ENCODE results near the gene CRYBG1. TPM values are rescaled to one million over a fixed set of nuclear protein-coding genes. Genes with fewer than 3 reads are reported as not detected.

CRYBG1 gene
- polyA plus RNA-seq, 3 donors, result 22.1 to 30.2 (median 30.0) TPM

DNA sequence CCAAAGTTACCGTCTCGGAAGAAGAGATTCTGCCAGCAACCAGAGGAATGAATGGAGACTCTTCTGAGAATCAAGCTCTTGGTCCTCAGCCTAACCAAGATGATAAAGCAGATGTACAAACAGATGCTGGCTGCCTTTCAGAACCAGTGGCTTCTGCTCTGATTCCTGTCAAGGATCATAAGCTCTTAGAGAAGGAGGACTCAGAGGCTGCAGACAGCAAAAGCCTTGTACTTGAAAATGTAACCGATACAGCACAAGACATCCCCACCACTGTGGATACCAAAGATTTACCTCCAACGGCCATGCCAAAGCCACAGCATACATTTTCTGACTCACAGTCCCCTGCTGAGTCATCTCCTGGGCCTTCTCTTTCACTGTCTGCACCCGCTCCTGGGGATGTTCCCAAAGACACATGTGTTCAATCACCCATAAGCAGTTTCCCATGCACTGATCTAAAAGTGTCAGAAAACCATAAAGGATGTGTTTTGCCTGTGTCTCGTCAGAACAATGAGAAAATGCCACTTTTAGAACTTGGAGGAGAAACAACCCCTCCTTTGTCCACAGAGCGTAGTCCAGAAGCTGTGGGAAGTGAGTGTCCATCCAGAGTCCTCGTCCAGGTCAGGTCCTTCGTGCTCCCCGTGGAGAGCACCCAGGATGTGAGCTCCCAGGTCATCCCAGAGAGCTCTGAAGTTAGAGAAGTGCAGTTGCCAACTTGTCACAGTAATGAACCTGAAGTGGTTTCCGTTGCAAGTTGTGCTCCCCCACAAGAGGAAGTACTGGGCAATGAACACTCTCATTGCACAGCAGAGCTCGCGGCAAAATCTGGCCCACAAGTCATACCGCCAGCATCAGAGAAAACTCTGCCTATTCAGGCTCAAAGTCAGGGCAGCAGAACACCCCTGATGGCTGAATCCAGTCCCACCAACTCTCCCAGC, 159.2 kb downstream of the CRYBG1 start:
- DNase-seq (ENCODE audit: low read depth in 3 of 3, low spot score in 2 of 3), result no peak

DNA sequence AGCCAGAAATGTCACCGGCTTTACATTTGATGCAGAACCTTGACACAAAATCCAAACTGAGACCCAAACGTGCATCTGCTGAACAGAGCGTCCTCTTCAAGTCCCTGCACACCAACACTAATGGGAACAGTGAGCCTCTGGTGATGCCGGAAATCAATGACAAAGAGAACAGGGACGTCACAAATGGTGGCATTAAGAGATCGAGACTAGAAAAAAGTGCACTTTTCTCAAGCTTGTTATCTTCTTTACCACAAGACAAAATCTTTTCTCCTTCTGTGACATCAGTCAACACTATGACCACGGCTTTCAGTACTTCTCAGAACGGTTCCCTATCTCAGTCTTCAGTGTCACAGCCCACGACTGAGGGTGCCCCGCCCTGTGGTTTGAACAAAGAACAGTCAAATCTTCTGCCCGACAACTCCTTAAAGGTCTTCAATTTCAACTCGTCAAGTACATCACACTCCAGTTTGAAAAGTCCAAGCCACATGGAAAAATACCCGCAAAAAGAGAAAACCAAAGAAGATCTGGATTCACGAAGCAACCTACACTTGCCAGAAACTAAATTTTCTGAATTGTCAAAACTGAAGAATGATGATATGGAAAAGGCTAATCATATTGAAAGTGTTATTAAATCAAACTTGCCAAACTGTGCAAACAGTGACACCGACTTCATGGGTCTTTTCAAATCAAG, 160.3 kb downstream of the CRYBG1 start:
- no peak for DNase-seq (ENCODE audit: low read depth in 3 of 3, low spot score in 2 of 3)

DNA sequence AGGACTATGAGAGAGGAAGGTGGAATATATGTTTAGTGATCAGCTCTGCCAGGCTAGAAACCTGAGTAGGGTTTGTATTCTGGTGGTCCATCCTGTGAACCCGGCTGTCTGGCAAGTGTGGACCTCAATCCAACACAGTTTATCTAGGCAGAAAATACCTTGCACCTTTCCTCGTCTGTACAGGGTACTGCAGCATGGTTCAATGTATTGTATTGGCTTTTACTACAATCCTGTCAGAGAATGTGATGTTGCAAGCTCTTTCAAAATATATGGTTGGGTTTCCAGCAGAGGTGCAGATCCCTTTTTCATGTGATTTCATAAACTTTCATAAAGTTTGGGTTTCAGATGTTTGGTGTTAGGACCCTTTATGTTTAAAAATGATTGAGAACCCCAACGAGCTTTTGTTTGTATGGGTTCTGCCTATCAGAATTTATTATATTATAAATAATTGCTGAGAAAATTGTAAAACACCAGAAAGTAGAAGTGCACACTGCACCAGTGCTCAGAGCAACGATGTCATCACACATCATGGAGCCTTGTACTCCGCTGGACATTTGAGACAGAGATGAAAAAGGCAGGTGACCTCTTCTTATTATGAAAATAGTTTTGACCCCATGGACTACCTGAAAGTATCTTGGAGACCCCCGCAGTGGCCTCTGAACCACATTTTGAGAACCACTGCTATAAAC, 162.2 kb downstream of the CRYBG1 start:
- DNase-seq (ENCODE audit: low read depth in 3 of 3, low spot score in 2 of 3), result no peak

DNA sequence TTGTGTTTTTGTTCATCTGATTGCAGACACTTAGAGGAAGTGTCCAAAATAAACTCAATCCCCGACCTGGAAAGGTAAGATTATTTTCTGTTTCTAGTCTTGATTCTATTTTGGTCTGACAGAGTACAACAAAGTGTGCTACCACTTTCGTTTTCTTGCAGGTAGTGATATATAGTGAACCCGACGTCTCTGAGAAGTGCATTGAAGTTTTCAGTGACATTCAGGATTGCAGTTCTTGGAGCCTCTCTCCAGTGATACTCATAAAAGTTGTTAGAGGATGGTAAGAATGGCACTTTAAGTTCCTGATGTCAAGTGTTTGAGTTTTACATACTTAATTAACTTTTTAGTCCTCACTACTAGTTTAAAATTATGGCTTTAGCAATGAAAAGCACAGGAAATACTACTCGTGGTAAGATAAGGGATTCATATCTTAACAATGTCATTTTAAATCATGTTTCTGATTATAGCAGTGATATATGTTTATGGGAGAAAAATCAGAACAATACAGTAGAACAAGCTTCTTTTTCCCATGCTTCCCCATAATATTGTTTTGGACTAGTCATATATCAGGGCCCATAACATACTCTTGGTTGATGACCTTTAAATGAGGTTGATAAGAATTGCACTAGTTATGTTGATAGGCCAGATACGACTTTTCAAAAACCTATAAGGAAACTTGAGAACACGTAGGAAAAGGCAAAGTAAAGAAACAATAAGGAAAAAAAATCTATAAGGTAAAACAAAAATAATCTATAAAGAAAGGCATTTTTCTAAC, 164.8 kb downstream of the CRYBG1 start:
- no peak for DNase-seq (ENCODE audit: low read depth in 3 of 3, low spot score in 2 of 3)

DNA sequence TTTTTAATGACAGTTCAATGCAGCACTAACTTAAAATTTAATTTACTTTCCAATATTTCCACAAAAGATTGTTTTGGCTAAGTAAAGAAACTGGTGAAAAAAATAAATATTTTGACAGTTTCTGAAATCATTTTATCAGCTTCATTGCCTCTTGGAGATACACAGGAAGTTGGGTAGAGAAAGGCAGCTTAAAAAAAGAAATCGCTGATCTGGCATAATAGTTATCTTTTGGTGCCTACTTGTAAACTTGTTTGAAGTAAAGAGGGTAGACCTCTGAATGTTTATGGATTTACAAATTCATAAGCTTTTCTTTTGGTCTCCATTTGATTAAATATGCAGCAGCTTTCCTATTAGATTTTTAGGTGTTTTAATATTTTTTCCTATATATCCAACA, 165.4 kb downstream of the CRYBG1 start:
- no peak for DNase-seq (ENCODE audit: low read depth in 3 of 3, low spot score in 2 of 3)

DNA sequence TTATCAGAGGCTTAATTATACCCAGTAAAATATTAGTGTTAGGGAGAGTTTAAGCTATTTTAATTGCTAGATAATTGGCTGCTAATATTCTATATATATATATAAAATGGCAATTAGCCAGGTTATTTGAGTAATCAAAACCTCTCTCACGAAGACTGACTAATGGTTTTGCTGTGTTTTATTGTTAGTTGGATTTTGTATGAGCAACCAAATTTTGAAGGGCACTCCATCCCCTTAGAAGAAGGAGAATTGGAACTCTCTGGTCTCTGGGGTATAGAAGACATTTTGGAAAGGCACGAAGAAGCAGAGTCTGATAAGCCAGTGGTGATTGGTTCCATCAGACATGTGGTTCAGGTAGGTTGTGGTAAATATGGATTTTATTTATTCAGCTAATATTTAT, 166.6 kb downstream of the CRYBG1 start:
- DNase-seq (ENCODE audit: low read depth in 3 of 3, low spot score in 2 of 3), result no peak

DNA sequence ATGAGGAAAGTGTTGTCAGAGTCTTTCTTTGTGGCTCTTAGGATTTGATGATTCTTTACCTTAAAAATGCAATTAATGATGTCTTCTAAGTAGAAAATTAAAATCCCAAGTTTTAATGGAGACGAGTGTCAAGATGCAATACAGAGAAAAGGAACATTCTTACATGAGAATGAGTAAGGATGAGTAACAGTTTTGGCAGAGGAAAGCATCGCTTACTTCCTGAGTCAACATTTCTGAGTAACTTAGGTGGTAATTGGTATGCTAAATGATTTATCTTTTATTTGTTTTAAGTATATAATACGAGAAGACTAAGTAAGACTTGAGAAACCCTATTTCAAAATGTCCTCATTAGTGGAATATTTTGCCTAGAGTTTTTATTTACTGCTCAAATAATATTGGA, 167.5 kb downstream of the CRYBG1 start:
- DNase-seq (ENCODE audit: low read depth in 3 of 3, low spot score in 2 of 3), result no peak

DNA sequence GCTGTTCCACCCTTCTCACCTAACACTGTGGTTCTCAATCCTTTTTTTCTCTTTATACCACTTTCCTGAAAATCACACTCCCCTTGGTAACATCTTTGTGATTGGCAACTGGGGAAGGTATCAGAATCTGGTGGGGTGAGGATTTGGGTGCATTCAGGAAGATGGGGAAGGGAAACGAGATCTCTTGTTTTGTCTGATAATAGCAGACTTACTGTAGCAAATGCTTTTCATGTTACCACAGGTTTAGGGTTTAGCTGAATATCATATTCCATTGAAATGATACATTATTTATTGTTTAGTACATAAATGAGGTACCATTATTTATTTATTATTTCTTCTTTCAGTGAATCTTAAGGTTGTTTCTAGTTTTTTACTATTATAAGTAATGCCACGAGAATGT, 168.0 kb downstream of the CRYBG1 start:
- no peak for DNase-seq (ENCODE audit: low read depth in 3 of 3, low spot score in 2 of 3)

DNA sequence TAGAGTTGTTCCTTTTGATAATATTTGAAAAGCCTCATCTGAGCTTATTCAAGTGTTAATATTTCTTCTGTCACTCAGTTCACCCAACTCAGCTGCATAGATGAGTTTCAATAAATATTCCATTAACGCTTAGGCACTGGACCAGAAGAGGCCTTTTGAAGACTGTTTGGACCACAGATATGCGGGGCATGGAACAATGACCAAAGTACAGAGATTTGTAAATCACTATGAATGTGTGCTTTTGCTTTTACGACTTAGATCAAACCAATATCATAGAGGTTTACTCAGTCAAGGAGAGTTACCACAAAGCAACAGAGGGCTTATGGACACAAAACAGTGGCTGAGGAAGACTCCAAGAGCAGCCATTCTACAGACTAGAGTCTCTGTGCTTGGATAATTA, 168.9 kb downstream of the CRYBG1 start:
- DNase-seq (ENCODE audit: low read depth in 3 of 3, low spot score in 2 of 3), result no peak

DNA sequence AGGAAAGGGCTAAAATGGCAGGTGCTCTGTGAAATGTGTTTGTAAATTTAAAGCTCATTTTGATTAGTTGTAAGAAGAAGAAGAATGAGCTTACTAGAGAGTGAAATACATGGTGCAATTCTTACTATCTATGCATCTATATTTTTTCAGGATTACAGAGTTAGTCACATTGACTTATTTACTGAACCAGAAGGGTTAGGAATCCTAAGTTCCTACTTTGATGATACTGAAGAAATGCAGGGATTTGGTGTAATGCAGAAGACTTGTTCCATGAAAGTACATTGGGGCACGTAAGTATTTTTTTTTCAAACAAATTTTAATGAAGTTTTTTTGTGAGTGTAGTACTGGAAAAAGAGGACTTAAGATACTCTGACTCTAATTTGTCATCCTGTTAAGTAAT, 169.5 kb downstream of the CRYBG1 start:
- no peak for DNase-seq (ENCODE audit: low read depth in 3 of 3, low spot score in 2 of 3)

DNA sequence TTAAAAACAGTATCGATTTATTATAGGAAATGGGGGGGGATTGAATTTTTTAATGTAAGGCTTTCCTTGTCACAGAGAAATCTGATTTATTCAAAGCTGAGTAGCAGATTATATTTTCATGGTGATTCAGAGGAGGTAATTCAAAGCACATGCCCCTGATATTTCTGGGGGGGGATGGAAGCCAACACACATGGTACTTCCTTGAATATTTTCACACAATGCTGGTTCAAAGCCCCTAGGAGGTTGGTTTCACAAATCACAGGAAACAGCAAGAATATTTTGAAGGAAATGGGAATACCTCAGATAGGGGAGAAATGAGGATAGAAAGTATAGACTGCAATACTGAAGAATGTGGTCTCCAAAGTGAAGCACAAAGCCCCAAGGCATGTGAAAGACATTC, 170.0 kb downstream of the CRYBG1 start:
- no peak for DNase-seq (ENCODE audit: low read depth in 3 of 3, low spot score in 2 of 3)

DNA sequence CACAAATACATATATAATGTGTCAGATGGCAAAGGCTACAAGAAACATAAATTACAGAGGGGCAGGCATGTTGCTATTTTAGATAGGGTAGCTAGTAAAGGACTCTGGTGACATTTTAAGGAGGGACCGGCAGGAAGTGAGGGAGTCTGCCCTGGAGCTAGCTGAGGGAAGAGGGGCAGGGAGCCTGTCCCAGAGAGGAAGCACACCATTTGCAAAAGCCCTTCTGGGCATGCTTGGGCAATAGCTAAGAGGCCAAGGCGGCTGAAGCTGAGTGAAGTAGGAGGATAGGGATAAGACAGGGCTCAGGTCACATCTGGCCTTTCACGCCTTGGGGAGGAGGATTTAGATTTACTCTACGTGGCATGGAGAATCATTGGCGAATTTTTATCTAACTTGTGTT, 172.5 kb downstream of the CRYBG1 start:
- no peak for DNase-seq (ENCODE audit: low read depth in 3 of 3, low spot score in 2 of 3)

DNA sequence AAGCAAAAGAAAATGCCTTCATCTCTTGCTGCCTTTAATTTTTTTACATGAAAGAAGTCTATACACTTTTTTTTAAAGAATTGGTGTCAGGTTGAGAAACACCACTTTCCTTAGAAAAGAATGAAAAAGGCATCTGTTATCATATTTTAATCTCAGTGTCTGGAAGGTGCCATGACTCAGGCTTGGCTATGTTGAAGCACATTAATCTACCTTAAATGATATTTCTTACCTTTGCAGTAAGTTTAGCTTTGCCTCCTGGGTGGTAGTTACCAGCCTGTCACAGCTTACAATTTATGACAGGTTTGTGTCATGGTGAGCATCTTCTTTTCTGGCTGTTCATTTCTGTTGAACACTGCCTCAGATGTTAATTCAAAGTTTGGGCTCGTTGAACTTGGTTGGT, 173.5 kb downstream of the CRYBG1 start:
- no peak for DNase-seq (ENCODE audit: low read depth in 3 of 3, low spot score in 2 of 3)

DNA sequence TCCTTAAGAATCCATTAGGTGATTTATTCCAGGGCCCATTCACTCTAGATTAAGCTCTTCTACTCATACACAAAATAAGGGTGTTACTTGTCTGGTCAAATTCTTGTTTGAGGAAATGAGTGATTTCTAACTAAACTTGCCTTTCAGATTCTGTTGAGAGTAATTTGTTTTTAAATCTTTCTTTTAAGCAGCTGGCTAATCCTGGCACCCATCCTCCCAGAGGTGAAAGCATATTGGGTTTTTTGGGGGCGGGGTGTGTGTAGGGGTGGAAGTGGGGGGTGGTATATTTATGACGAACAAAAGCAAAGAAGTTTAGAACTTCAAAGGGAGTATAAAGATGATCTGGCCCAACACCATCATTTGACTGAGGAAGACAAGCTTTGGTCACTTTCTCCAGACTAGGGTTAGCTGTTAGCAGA, 174.1 kb downstream of the CRYBG1 start:
- DNase-seq (ENCODE audit: low read depth in 3 of 3, low spot score in 2 of 3), result no peak

DNA sequence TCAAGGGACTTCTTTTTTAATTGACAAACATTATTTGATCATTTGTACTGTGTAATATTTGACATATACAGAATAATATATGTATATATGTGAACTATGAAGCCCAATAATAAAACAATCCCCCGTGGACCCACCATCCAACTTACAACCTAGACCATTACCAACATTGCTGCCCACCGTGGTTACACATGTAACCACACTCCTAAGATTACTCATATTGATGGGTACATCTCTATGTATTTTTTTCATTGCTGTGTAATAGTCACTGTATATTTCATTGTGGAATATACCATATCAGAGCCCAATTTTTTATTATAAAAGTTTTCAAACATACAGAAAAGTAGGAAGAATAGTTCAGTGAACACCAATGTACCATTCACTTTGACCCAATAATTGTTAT, 174.5 kb downstream of the CRYBG1 start:
- DNase-seq (ENCODE audit: low read depth in 3 of 3, low spot score in 2 of 3), result no peak

DNA sequence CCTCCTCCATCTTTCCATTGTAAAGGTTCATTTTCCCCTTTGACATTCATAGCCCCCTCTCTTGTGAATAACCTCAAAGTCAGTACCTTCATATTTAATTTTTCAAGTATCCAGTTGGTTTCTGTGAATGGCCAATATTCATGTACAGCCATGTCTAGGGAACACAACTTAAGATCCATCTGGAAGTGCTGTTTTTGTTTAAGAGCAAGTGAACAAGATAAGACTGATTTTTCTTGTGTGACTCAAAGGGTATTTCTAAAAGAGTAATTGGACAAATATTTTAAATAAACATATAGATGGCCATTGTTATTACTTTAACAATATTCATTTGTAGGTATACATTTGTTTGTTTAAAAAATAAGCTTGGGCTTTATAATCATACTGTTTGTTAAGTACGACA, 175.8 kb downstream of the CRYBG1 start:
- DNase-seq (ENCODE audit: low read depth in 3 of 3, low spot score in 2 of 3), result no peak

DNA sequence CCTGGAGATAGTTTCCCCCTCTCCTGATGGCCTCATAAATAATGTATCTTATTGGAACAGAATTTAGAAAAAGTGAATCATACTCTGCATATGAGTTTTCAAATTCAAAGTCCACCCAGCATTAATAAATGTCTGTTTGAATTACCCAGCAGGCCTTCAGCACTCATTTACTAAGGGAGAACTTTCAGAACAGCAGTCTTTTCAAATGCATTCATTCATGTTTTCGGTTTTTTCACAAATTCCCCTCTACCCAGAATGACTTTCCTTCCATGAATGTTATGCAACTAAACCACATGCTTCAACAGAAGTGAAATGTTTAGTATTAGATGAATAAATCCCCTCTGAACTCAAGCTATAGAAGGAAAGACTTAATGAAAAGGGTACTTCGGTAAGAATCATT, 176.3 kb downstream of the CRYBG1 start:
- DNase-seq (ENCODE audit: low read depth in 3 of 3, low spot score in 2 of 3), result no peak

DNA sequence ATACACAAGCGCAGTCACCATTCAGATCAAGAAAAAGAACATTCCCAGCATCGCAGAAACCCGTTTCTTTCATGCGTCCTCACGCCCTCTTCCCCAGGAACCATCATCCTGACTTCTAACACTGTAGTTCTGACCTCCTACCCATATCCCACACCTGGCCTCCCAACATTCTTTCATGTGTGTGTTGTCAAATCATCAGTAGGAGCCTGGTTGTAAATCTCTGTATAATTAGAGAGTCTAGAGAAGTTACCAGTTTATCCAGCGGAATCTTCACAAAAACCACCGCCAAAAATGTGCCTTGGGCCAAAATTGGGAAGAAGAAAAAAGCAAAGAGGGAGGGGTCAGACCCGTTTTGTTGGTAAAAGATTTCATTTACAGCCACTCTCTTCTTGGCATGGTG, 177.1 kb downstream of the CRYBG1 start:
- no peak for DNase-seq (ENCODE audit: low read depth in 3 of 3, low spot score in 2 of 3)

DNA sequence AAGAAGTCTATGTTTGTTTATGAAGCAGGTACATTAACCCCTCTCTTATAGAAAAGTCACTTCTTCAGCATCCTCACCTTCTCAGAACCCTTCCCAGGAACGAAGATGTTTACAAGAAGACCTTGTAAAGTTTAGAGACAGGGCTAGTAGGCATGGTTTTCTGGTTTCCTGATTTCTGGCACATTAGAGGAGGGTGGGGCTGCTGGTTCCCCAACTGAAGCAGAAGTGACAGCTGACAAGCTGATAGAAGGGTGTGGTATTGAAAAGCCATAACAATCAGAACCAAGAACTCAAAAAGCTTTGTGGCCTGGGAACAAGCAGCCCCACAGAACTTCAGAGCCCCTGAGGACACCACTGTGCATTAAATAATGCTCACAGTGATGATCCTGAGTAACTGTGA, 177.6 kb downstream of the CRYBG1 start:
- no peak for DNase-seq (ENCODE audit: low read depth in 3 of 3, low spot score in 2 of 3)

DNA sequence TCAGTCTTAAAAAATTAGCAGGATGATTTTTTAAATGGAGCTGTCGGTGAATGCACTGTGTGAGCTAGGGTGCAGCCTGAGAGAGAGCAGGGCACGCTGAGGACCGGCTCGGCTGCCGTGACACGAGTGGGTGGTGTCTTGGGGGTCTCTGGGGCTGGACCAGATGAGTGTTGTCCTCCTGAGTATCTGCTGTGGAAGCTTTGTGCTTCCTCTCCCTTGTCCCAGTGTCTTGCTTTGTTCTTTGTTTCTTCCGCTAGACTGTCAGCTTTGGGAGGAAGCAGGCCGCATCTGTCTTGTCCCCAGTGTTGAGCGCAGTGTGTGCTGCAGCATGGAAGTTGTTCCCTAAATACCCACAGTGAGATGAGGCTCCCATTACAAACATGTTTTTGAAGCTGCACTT, 179.4 kb downstream of the CRYBG1 start:
- no peak for DNase-seq (ENCODE audit: low read depth in 3 of 3, low spot score in 2 of 3)

DNA sequence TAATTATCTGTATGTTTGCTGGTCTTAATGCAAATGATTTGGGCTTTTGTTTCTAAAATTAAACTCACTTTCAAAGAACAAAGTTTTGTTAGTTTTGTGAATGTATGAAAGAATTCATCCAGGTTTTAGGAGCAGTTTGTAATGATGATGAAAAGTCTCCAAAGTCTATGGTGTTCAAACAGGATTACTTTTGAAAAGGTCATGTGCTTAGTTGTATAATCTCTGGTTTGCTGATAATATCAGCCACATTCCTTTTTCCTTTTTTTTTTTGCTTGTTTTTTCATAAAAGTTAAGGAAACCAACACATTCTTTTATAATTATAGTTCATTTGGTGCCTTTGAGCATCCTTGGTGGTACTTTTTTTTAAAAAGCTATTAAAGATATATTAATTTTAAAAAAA, 179.9 kb downstream of the CRYBG1 start:
- DNase-seq (ENCODE audit: low read depth in 3 of 3, low spot score in 2 of 3), result no peak

Data from right renal cortex interstitium (tissue), 3 donors.